ENCODE results near the gene CFHR3. TPM values are rescaled to one million over a fixed set of nuclear protein-coding genes. Genes with fewer than 3 reads are reported as not detected.
A peak's percentile ranks its signal among the peaks of the same experiment; 100 is the strongest.
"Not testable (repeated sequence)": the region's sequence is repeated elsewhere in the genome, so short reads cannot be mapped to it uniquely, and the experiment has no call there.

The CFHR3 gene
- total RNA-seq, 1 experiment from 2014 or later: not detected

- Mint-ChIP-seq H3K27me3 (ENCODE audit: insufficient read depth, unreplicated experiment) (no peaks in the 10 kb centered on the region), H3K9me3 (ENCODE audit: unreplicated experiment) (peaks cover 13% of the 10 kb centered on the region), H3K4me3 (ENCODE audit: unreplicated experiment) (no peak overlapping the region), H3K36me3 (ENCODE audit: insufficient read depth, unreplicated experiment) (no peaks in the 10 kb centered on the region), H3K27ac (ENCODE audit: low read depth, unreplicated experiment) (no peak overlapping the region), H3K4me1 (ENCODE audit: insufficient read depth, unreplicated experiment) (no peaks in the 10 kb centered on the region)
- DNase-seq (ENCODE audit: unreplicated experiment): no peak
- TF ChIP-seq CTCF (IDR thresholded peaks at IDR 0.05; ENCODE audit: unreplicated experiment): no peak
- POLR2A ChIA-PET: interaction anchor here (0.7 kb wide), 1 partner anchor 25 kb away, joined by 3 read pairs; no protein-coding TSS in a partner anchor
- intact Hi-C loops (cut with micrococcal nuclease): no loop called here
- BruUV-seq (replicated peaks): no TSS peak
- CTCF ChIA-PET: interaction anchor here (3.8 kb wide), 1 partner anchor 11 kb away, joined by 26 read pairs; no protein-coding TSS in a partner anchor
Observed at GRCh38 chr1:196734460-196734859, 40.2 kb upstream of the CFHR3 start.

- Mint-ChIP-seq H3K9me3 (ENCODE audit: unreplicated experiment) (peaks cover 10% of the 10 kb centered on the region), H3K36me3 (ENCODE audit: insufficient read depth, unreplicated experiment) (no peaks in the 10 kb centered on the region), H3K4me1 (ENCODE audit: insufficient read depth, unreplicated experiment) (peaks cover 6% of the 10 kb centered on the region), H3K4me3 (ENCODE audit: unreplicated experiment) (no peak overlapping the region), H3K27me3 (ENCODE audit: insufficient read depth, unreplicated experiment) (no peaks in the 10 kb centered on the region), H3K27ac (ENCODE audit: low read depth, unreplicated experiment) (no peak overlapping the region)
- ChIA-PET POLR2A (no interaction called here), CTCF (interaction anchor here (0.6 to 4.3 kb wide), 2 partner anchors 16 to 369 kb away, joined by 5 to 20 read pairs; no protein-coding TSS in a partner anchor)
- no peak for TF ChIP-seq CTCF (IDR thresholded peaks at IDR 0.05; ENCODE audit: unreplicated experiment)
- intact Hi-C loops (cut with micrococcal nuclease): no loop called here
- no peak for DNase-seq (ENCODE audit: unreplicated experiment)
- BruUV-seq (replicated peaks): no TSS peak
Observed at GRCh38 chr1:196738730-196739129, 35.9 kb upstream of the CFHR3 start.

GRCh38 chr1:196743244-196743643, 31.4 kb upstream of the CFHR3 start:
- CTCF ChIA-PET; H3K4me1 Mint-ChIP-seq (ENCODE audit: insufficient read depth, unreplicated experiment); BruUV-seq (replicated peaks); H3K9me3 Mint-ChIP-seq (ENCODE audit: unreplicated experiment); POLR2A ChIA-PET; H3K36me3 Mint-ChIP-seq (ENCODE audit: insufficient read depth, unreplicated experiment); H3K27me3 Mint-ChIP-seq (ENCODE audit: insufficient read depth, unreplicated experiment); H3K4me3 Mint-ChIP-seq (ENCODE audit: unreplicated experiment): not testable (repeated sequence)
- peak overlapping the region; percentile 3 for H3K27ac Mint-ChIP-seq (ENCODE audit: low read depth, unreplicated experiment)
- intact Hi-C loops (cut with micrococcal nuclease): loop anchor here (5.0 to 10.0 kb wide), 2 partner anchors 402 to 614 kb away; partner anchors contain the start of gene ASPM
- TF ChIP-seq CTCF (IDR thresholded peaks at IDR 0.05; ENCODE audit: unreplicated experiment): peak; percentile 63
- peak; percentile 67 for DNase-seq (ENCODE audit: unreplicated experiment)

GRCh38 chr1:196765019-196765740, 9.5 kb upstream of the CFHR3 start:
- CTCF ChIA-PET; H3K9me3 Mint-ChIP-seq (ENCODE audit: unreplicated experiment); H3K27ac Mint-ChIP-seq (ENCODE audit: low read depth, unreplicated experiment); intact Hi-C loops (cut with micrococcal nuclease); BruUV-seq (replicated peaks); POLR2A ChIA-PET; H3K4me3 Mint-ChIP-seq (ENCODE audit: unreplicated experiment); H3K27me3 Mint-ChIP-seq (ENCODE audit: insufficient read depth, unreplicated experiment); H3K4me1 Mint-ChIP-seq (ENCODE audit: insufficient read depth, unreplicated experiment); H3K36me3 Mint-ChIP-seq (ENCODE audit: insufficient read depth, unreplicated experiment); DNase-seq (ENCODE audit: unreplicated experiment): not testable (repeated sequence)

- intact Hi-C loops (cut with micrococcal nuclease); H3K27me3 Mint-ChIP-seq (ENCODE audit: insufficient read depth, unreplicated experiment); DNase-seq (ENCODE audit: unreplicated experiment); H3K4me1 Mint-ChIP-seq (ENCODE audit: insufficient read depth, unreplicated experiment); H3K9me3 Mint-ChIP-seq (ENCODE audit: unreplicated experiment); H3K4me3 Mint-ChIP-seq (ENCODE audit: unreplicated experiment); H3K27ac Mint-ChIP-seq (ENCODE audit: low read depth, unreplicated experiment); BruUV-seq (replicated peaks); H3K36me3 Mint-ChIP-seq (ENCODE audit: insufficient read depth, unreplicated experiment); POLR2A ChIA-PET: not testable (repeated sequence)
- CTCF ChIA-PET: interaction anchor here (0.9 kb wide), 1 partner anchor 411 kb away, joined by 3 read pairs; no protein-coding TSS in a partner anchor
Observed at GRCh38 chr1:196769823-196770222, 4.8 kb upstream of the CFHR3 start.
